Keratinocyte (primary cell): ENCODE data around the gene LNPEP. TPM values are rescaled to one million over a fixed set of nuclear protein-coding genes. Genes with fewer than 3 reads are reported as not detected.
A peak's percentile ranks its signal among the peaks of the same experiment; 100 is the strongest.

Experiments used
- DNase-seq: peaks from one replicate; pipeline ENCODE4 v3.0.0-alpha.2; 2011; ENCODE audit warnings: low read depth, missing footprints, low spot score
- FAIRE-seq: peaks from 2 replicates; lab custom pipeline; 2011; peaks lifted over from hg19 to GRCh38; lab: Jason Lieb, UNC
- H2AFZ ChIP-seq: 2 replicates; pipeline ENCODE4 v1.6.0; 2012; ENCODE audit warnings: low read length, control low read depth, inconsistent platforms; ENCODE audit not compliant: control insufficient read depth
- H3K27ac ChIP-seq: 2 replicates; pipeline ENCODE4 v1.5.1; 2011; ENCODE audit warnings: low read length; ENCODE audit not compliant: control insufficient read depth, insufficient read depth
- H3K27me3 ChIP-seq: 3 replicates; pipeline ENCODE4 v1.6.0; 2011; ENCODE audit warnings: low read length; ENCODE audit not compliant: control insufficient read depth, insufficient read depth; ENCODE audit errors: extremely low read depth
- H3K36me3 ChIP-seq, 2 experiments: 2 replicates in 1 of 2; 3 replicates in 1 of 2; pipeline ENCODE4 v1.5.1; 2011; ENCODE audit warnings: low read length in 2 of 2, mild to moderate bottlenecking in 1 of 2; ENCODE audit not compliant: control insufficient read depth in 2 of 2, insufficient read depth in 2 of 2; ENCODE audit errors: extremely low read depth in 1 of 2
- H3K4me1 ChIP-seq: 3 replicates; pipeline ENCODE4 v1.5.1; 2011; ENCODE audit warnings: low read length; ENCODE audit not compliant: control insufficient read depth, insufficient read depth; ENCODE audit errors: extremely low read depth
- H3K4me2 ChIP-seq: 3 replicates; pipeline ENCODE4 v1.6.0; 2011; ENCODE audit warnings: low read depth, low read length; ENCODE audit not compliant: control insufficient read depth, insufficient read depth; ENCODE audit errors: extremely low read depth
- H3K4me3 ChIP-seq, 3 experiments: fragments of 200-600 bp in 1 of 3; sonication (generic) in 1 of 3; 2 replicates in 2 of 3; 3 replicates in 1 of 3; pipeline ENCODE4 v1.5.1; 2011 to 2016; ENCODE audit warnings: low read length in 3 of 3, mild to moderate bottlenecking in 3 of 3, control low read depth in 2 of 3, inconsistent platforms in 1 of 3, low read depth in 1 of 3, mixed read lengths in 1 of 3, mixed run types in 1 of 3, moderate library complexity in 1 of 3; ENCODE audit not compliant: control insufficient read depth in 2 of 3, insufficient read depth in 2 of 3; ENCODE audit errors: extremely low read depth in 1 of 3
- H3K79me2 ChIP-seq: 2 replicates; pipeline ENCODE4 v1.6.0; 2012; ENCODE audit warnings: low read length; ENCODE audit not compliant: control insufficient read depth, insufficient read depth
- H3K9ac ChIP-seq: 3 replicates; pipeline ENCODE4 v1.6.0; 2011; ENCODE audit warnings: low read length; ENCODE audit not compliant: control insufficient read depth, insufficient read depth; ENCODE audit errors: extremely low read depth
- H3K9me1 ChIP-seq: 3 replicates; pipeline ENCODE4 v1.6.0; 2011; ENCODE audit warnings: low read length; ENCODE audit not compliant: control insufficient read depth, insufficient read depth; ENCODE audit errors: extremely low read depth
- H3K9me3 ChIP-seq: 2 replicates; pipeline ENCODE4 v1.5.1; 2012; ENCODE audit warnings: low read depth, low read length; ENCODE audit not compliant: control insufficient read depth
- H4K20me1 ChIP-seq: 3 replicates; pipeline ENCODE4 v1.6.0; 2011; ENCODE audit warnings: low read length; ENCODE audit not compliant: control insufficient read depth, insufficient read depth; ENCODE audit errors: extremely low read depth
- EZH2 ChIP-seq: IDR thresholded peaks from one replicate; pipeline ENCODE4 v1.6.1; 2012; ENCODE audit warnings: inconsistent platforms, mild to moderate bottlenecking, low read length, moderate library complexity
- dilution Hi-C: fragments of 300-500 bp; cut with MboI; formaldehyde crosslinking; loops from one replicate; pipeline ENCODE4 v1.7.0; 2020; ENCODE audit warnings: low sequenced_read_pairs; ENCODE audit not compliant: extremely low pct_ligation_motif_present
- polyA plus RNA-seq, 5 experiments: library from polyadenylated mRNA; depleted of rRNA in 3 of 5; stranded (reverse) in 3 of 5; stranded (forward) in 1 of 5; unstranded in 1 of 5; fragments of >200 nt; gene quantifications; 1 replicate in 1 of 5; 2 replicates in 3 of 5; 3 replicates in 1 of 5; pipeline versions ENCODE4 v1.2.1 to v1.2.3, GENCODE V29; 2011 to 2012; ENCODE audit warnings: missing spikeins in 2 of 5, low read depth in 1 of 5, low replicate concordance in 1 of 5
- TF ChIP-seq, protein P1 (sequence below), 3 experiments: IDR thresholded peaks in 1 of 3; conservative IDR thresholded peaks in 1 of 3; optimal IDR thresholded peaks in 1 of 3; 2 replicates in 2 of 3; 3 replicates in 1 of 3; pipeline versions ENCODE3 to v1.5.1; 2011; ENCODE audit warnings: low read length in 3 of 3, mild to moderate bottlenecking in 3 of 3, moderate library complexity in 2 of 3, control low read depth in 1 of 3, inconsistent platforms in 1 of 3; ENCODE audit not compliant: insufficient read depth in 2 of 3; ENCODE audit errors: extremely low read depth in 1 of 3

LNPEP gene
- polyA plus RNA-seq, 1 donor (not counting 4 experiments of a cell fraction or from before 2014, with no cell fraction given), result 26.6 TPM

DNA sequence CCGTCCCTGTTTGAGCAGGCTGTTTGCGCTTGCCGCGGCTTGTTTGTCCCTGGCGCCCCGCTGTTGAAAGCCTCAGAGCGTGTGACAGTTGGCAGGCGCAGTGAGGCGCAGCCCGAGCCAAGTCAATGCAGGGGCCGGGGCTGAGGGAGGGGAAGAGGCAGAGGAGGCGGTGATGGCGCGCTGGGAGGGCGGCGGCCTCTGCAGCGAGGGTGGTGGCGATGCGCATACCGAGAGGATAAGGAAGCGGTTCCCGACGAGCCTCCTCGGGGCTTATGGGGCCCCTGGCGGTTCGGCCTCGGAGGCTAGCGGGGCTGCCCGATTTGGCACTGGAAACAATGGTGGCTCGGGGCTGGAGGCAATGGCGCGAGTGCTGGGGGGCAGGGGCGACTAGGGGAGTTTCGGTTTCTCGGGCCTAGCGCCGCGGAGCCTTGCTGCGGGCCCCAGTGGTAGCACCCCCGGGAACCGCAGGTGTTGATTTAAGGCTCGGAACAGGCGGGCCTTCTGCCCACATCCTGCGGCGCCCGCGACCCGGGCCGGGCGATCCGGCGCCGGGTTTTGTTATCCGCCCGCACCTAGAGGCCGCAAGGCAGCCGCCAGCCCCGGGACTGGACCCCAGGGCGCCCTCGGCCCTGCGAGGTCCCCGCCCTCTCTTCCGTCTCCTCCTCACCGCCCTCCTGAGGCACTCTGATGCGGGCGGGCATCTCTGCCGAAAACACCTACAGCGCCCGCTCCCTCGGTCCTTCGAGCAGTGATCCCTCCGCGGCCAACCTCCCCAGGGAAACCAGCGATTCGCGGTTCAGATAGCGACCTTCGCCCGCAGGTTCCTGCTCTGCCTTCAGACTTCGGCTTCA, 947 bp upstream of the LNPEP start:
- Histone ChIP-seq H3K36me3 (no peaks in the 10 kb centered on the region), H3K9ac (peak overlapping the region; percentile 92), H3K4me1 (peaks cover 36% of the 10 kb centered on the region), H3K27me3 (no peaks in the 10 kb centered on the region), H4K20me1 (no peaks in the 10 kb centered on the region), H3K4me2 (peak overlapping the region; percentile 99), H3K9me1 (no peaks in the 10 kb centered on the region), H3K79me2 (peaks cover 37% of the 10 kb centered on the region), H2AFZ (peak overlapping the region; percentile 98), H3K27ac (peak overlapping the region; percentile 88), H3K4me3 (peak overlapping the region; percentile 84 to 97 (median 94)), H3K9me3 (no peaks in the 10 kb centered on the region)
- no peak for FAIRE-seq
- peak; percentile 59 for DNase-seq
- TF ChIP-seq, protein P1, sequence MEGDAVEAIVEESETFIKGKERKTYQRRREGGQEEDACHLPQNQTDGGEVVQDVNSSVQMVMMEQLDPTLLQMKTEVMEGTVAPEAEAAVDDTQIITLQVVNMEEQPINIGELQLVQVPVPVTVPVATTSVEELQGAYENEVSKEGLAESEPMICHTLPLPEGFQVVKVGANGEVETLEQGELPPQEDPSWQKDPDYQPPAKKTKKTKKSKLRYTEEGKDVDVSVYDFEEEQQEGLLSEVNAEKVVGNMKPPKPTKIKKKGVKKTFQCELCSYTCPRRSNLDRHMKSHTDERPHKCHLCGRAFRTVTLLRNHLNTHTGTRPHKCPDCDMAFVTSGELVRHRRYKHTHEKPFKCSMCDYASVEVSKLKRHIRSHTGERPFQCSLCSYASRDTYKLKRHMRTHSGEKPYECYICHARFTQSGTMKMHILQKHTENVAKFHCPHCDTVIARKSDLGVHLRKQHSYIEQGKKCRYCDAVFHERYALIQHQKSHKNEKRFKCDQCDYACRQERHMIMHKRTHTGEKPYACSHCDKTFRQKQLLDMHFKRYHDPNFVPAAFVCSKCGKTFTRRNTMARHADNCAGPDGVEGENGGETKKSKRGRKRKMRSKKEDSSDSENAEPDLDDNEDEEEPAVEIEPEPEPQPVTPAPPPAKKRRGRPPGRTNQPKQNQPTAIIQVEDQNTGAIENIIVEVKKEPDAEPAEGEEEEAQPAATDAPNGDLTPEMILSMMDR (optimal IDR thresholded peaks at IDR 0.05 in 1 of 3, IDR thresholded peaks at IDR 0.05 in 1 of 3, conservative IDR thresholded peaks at IDR 0.05 in 1 of 3; ENCODE audit: extremely low read depth in 1 of 3, insufficient read depth in 2 of 3, low read length in 3 of 3), result no peak
- TF ChIP-seq EZH2, result no peak
- dilution Hi-C loops, result no loop called here

DNA sequence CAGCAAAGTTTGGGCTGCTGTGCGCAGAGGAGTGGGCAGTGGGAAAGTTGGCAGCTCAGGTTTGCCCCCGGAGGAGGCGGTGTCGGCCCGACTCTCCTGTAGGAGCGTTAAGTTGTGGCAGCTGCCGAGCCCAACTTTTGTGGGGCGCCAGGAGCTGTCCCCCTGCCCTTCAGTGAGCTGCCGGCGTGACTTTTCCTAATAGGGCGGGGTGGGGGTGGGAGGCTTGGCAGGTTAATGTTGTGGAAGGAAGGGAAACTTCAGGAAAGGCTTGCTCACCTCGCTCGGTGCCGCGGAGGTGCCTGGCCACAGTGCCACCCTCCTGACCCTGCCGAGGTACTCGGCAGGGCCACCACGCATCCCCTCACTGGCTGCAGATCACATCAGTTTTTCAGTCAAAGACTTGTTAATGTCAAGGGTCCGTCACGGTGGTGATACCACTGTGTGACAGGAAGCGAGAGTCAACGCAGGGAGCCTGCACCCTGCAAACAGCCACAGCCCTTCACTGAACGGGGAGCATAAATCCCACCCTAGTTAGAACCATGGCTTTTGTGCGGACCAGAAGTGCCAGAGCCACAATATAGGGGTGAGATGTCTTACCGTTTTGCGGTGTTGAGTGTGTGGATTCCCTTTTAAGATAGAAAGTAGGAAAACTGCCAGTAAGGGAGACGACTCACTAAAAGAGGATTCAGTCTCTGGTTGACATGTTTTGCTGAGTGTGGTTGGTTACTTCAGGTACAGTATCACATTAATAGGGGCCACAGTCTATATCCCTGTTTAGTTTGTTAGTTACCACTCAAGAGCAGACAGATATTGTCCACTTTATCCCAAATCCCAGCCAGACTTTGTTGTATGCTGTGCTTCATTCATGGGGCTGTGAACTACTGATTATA, 796 bp downstream of the LNPEP start:
- Histone ChIP-seq H4K20me1 (no peaks in the 10 kb centered on the region), H3K27me3 (no peaks in the 10 kb centered on the region), H3K4me3 (peak overlapping the region; percentile 84 to 94 (median 86)), H3K9ac (peak overlapping the region; percentile 92), H3K36me3 (no peaks in the 10 kb centered on the region), H3K27ac (peak overlapping the region; percentile 88), H3K4me2 (peak overlapping the region; percentile 96), H3K9me3 (no peaks in the 10 kb centered on the region), H2AFZ (peak overlapping the region; percentile 14), H3K9me1 (no peaks in the 10 kb centered on the region), H3K79me2 (peaks cover 54% of the 10 kb centered on the region), H3K4me1 (peaks cover 40% of the 10 kb centered on the region)
- TF ChIP-seq EZH2, result no peak
- TF ChIP-seq, protein P1 (optimal IDR thresholded peaks at IDR 0.05 in 1 of 3, IDR thresholded peaks at IDR 0.05 in 1 of 3, conservative IDR thresholded peaks at IDR 0.05 in 1 of 3; ENCODE audit: extremely low read depth in 1 of 3, insufficient read depth in 2 of 3, low read length in 3 of 3), result peak in 1 of 3 experiments; percentile 10
- FAIRE-seq (peak; percentile 32), DNase-seq (no peak)
- dilution Hi-C loops, result no loop called here
